ENCODE results near the gene DCLRE1C. TPM values are rescaled to one million over a fixed set of nuclear protein-coding genes. Genes with fewer than 3 reads are reported as not detected.

DCLRE1C gene
- total RNA-seq, 1 experiment from 2014 or later, result 21.2 TPM

- no TSS peak for BruUV-seq (replicated peaks)
- DNase-seq, result peak; percentile 5
- peaks cover 25% of the 10 kb centered on the region for H3K4me1 Mint-ChIP-seq (ENCODE audit: low read depth, unreplicated experiment)
- peaks cover 40% of the 10 kb centered on the region for H3K36me3 Mint-ChIP-seq (ENCODE audit: insufficient read depth, unreplicated experiment)
- H3K9me3 Mint-ChIP-seq (ENCODE audit: low read depth, unreplicated experiment), result no peaks in the 10 kb centered on the region
- CTCF ChIA-PET, result interaction anchor here (0.6 to 1.4 kb wide), 2 partner anchors 23 to 392 kb away, joined by 3 read pairs; no protein-coding TSS in a partner anchor
- TF ChIP-seq, protein P1, sequence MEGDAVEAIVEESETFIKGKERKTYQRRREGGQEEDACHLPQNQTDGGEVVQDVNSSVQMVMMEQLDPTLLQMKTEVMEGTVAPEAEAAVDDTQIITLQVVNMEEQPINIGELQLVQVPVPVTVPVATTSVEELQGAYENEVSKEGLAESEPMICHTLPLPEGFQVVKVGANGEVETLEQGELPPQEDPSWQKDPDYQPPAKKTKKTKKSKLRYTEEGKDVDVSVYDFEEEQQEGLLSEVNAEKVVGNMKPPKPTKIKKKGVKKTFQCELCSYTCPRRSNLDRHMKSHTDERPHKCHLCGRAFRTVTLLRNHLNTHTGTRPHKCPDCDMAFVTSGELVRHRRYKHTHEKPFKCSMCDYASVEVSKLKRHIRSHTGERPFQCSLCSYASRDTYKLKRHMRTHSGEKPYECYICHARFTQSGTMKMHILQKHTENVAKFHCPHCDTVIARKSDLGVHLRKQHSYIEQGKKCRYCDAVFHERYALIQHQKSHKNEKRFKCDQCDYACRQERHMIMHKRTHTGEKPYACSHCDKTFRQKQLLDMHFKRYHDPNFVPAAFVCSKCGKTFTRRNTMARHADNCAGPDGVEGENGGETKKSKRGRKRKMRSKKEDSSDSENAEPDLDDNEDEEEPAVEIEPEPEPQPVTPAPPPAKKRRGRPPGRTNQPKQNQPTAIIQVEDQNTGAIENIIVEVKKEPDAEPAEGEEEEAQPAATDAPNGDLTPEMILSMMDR (IDR thresholded peaks at IDR 0.05; ENCODE audit: unreplicated experiment), result no peak
- H3K27me3 Mint-ChIP-seq (ENCODE audit: unreplicated experiment), result no peaks in the 10 kb centered on the region
- H3K4me3 Mint-ChIP-seq (ENCODE audit: low read depth, unreplicated experiment), result peak overlapping the region; percentile 94
- intact Hi-C loops (cut with micrococcal nuclease; ENCODE audit: unreplicated experiment), result no loop called here
- peak overlapping the region; percentile 87 for H3K27ac Mint-ChIP-seq (ENCODE audit: unreplicated experiment)
These were observed 74.6 kb downstream of the DCLRE1C start for GRCh38 chr10:14879124-14879927.

- peaks cover 25% of the 10 kb centered on the region for H3K4me1 Mint-ChIP-seq (ENCODE audit: low read depth, unreplicated experiment)
- peak within 1 kb of the TSS; percentile 94 for H3K4me3 Mint-ChIP-seq (ENCODE audit: low read depth, unreplicated experiment)
- CTCF ChIA-PET, result interaction anchor here (0.5 to 1.4 kb wide), 5 partner anchors 23 to 391 kb away, joined by 3 to 6 read pairs (median 3); no protein-coding TSS in a partner anchor
- TF ChIP-seq, protein P1 (IDR thresholded peaks at IDR 0.05; ENCODE audit: unreplicated experiment), result no peak
- H3K27ac Mint-ChIP-seq (ENCODE audit: unreplicated experiment), result peak within 1 kb of the TSS; percentile 87
- intact Hi-C loops (cut with micrococcal nuclease; ENCODE audit: unreplicated experiment), result no loop called here
- DNase-seq, result peak; percentile 97
- no peaks in the 10 kb centered on the region for H3K9me3 Mint-ChIP-seq (ENCODE audit: low read depth, unreplicated experiment)
- no TSS peak for BruUV-seq (replicated peaks)
- H3K36me3 Mint-ChIP-seq (ENCODE audit: insufficient read depth, unreplicated experiment), result peaks cover 40% of the 10 kb centered on the region
- no peaks in the 10 kb centered on the region for H3K27me3 Mint-ChIP-seq (ENCODE audit: unreplicated experiment)
These were observed 75.4 kb downstream of the DCLRE1C start, which contains the start of gene SUV39H2 for GRCh38 chr10:14878266-14879123. SUV39H2 (plus strand) TSS chr10:14878866; CDS start chr10:14878889, 23 bp downstream.

DNA sequence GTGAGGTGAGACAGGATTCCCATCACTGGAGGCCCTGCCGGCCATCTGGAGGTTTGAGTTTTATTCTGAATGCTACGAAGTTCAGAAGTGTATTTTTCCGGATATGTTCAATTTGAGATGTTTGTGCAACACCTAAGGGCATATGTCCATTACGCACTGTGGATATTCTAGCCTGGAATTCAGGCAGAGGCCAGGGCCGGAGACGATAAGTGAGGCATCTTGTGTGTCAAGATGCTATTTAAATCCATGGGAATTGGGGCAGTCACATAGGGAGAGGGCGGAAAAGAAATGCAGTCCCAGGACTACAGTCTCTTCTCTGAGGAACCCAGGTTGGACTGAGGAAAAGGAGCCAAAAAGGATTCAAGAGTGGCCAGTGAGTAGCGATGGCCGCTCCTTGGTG lies 77.1 kb downstream of the DCLRE1C start:
- CTCF ChIA-PET, result no interaction called here
- no peak for DNase-seq
- H3K27me3 Mint-ChIP-seq (ENCODE audit: unreplicated experiment), result no peaks in the 10 kb centered on the region
- H3K4me1 Mint-ChIP-seq (ENCODE audit: low read depth, unreplicated experiment), result peaks cover 13% of the 10 kb centered on the region
- H3K27ac Mint-ChIP-seq (ENCODE audit: unreplicated experiment), result peak overlapping the region; percentile 7
- no TSS peak for BruUV-seq (replicated peaks)
- H3K4me3 Mint-ChIP-seq (ENCODE audit: low read depth, unreplicated experiment), result peak overlapping the region; percentile 94
- H3K36me3 Mint-ChIP-seq (ENCODE audit: insufficient read depth, unreplicated experiment), result peaks cover 40% of the 10 kb centered on the region
- no peaks in the 10 kb centered on the region for H3K9me3 Mint-ChIP-seq (ENCODE audit: low read depth, unreplicated experiment)
- TF ChIP-seq, protein P1 (IDR thresholded peaks at IDR 0.05; ENCODE audit: unreplicated experiment), result no peak
- intact Hi-C loops (cut with micrococcal nuclease; ENCODE audit: unreplicated experiment), result no loop called here

DNA sequence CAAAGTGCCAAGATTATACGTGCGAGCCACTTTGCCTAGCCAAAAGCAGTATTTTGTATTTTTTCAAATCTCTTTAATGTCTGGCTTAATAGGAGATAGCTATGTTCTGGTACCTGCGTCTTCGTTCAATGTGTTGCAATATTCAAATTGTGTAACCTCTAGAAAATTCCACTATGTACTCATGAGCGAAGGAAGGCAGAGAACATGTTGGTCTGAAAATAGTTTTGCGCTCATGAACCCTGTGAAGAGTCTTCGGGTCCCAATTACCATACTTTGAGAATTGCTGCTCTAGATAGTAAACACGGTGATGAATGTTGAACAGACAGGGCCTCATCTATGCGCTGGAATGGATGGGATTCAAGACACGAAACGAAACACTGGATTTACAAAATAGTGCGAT lies 78.0 kb downstream of the DCLRE1C start:
- Mint-ChIP-seq H3K9me3 (ENCODE audit: low read depth, unreplicated experiment) (no peaks in the 10 kb centered on the region), H3K36me3 (ENCODE audit: insufficient read depth, unreplicated experiment) (peaks cover 40% of the 10 kb centered on the region), H3K27ac (ENCODE audit: unreplicated experiment) (no peak overlapping the region), H3K4me1 (ENCODE audit: low read depth, unreplicated experiment) (peaks cover 12% of the 10 kb centered on the region), H3K27me3 (ENCODE audit: unreplicated experiment) (no peaks in the 10 kb centered on the region), H3K4me3 (ENCODE audit: low read depth, unreplicated experiment) (no peak overlapping the region)
- intact Hi-C loops (cut with micrococcal nuclease; ENCODE audit: unreplicated experiment), result no loop called here
- no TSS peak for BruUV-seq (replicated peaks)
- DNase-seq, result no peak
- CTCF ChIA-PET, result no interaction called here
- TF ChIP-seq, protein P1 (IDR thresholded peaks at IDR 0.05; ENCODE audit: unreplicated experiment), result no peak

Data from Calu3 (cell line).